GM12875 (cell line): ENCODE results near the gene FLRT2.

Experiments
- H3K4me3 ChIP-seq: one replicate; pipeline ENCODE4 v1.5.1; 2011; ENCODE audit warnings: low read depth, low read length, control low read depth
- TF ChIP-seq, protein P1 (sequence below): IDR thresholded peaks from 2 replicates; pipeline ENCODE4 v1.5.1; 2011; ENCODE audit warnings: low read depth, mild to moderate bottlenecking, control low read depth, inconsistent platforms, low read length, moderate library complexity, borderline replicate concordance; ENCODE audit not compliant: insufficient read depth

FLRT2 gene

DNA sequence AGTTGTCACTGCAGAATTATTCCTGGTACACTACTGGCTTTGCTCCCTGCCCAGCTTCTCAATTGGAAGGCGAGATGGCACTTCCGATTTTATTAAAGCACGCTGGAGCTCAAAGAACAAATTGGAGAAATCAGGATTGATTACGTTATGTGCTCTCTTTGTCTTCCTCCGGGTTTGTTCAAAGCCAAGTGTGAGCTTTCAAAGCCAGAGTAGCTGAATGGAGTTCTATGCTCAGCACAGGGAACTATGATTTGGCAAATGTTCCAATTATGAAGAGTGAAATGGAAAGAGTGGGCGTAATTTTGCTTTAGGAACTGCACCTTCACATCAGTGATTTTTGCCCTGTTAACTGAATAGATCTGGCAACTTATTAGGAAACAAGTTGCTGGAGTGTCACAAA is 72.4 kb downstream of the FLRT2 start:
- no peak overlapping the region for H3K4me3 ChIP-seq
- TF ChIP-seq, protein P1, sequence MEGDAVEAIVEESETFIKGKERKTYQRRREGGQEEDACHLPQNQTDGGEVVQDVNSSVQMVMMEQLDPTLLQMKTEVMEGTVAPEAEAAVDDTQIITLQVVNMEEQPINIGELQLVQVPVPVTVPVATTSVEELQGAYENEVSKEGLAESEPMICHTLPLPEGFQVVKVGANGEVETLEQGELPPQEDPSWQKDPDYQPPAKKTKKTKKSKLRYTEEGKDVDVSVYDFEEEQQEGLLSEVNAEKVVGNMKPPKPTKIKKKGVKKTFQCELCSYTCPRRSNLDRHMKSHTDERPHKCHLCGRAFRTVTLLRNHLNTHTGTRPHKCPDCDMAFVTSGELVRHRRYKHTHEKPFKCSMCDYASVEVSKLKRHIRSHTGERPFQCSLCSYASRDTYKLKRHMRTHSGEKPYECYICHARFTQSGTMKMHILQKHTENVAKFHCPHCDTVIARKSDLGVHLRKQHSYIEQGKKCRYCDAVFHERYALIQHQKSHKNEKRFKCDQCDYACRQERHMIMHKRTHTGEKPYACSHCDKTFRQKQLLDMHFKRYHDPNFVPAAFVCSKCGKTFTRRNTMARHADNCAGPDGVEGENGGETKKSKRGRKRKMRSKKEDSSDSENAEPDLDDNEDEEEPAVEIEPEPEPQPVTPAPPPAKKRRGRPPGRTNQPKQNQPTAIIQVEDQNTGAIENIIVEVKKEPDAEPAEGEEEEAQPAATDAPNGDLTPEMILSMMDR = no peak

DNA sequence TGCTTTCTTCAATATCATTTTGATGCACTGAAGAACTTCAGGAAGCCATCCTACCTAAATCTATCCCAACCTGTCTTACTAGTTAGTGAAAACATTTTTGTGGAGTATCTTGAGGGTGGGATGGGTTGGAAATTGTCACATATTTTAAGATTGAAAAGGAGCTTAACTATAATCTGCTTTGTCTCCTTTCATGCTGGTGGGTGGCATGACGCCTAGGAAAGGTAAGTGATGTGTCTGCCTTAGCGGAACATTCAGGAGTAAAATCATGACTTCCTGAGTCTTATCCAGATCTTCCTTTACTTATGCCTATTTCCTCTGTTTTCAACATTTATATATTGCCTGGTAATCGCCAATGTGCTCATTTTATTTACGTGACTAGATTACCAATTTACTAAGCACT is 74.1 kb downstream of the FLRT2 start:
- TF ChIP-seq, protein P1 = no peak
- H3K4me3 ChIP-seq = no peak overlapping the region

DNA sequence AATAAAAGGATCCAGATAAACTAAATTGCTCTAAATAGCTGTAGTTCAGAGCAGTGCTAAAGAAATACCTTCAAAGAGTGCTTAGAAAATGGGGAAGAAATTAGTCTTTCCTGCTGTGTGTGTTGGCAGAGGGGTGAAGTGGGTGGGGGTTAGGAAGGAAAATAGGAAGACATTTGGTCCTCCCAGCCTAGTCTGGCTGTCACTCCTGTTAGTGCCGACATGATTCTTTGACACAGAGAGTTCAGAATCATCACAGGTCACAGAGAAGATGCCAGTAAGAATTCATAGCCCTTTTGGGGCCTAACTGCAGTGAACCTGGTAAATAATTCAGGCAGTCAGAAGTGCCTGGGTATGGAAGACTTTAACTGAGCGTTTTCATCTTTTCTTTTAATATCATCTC is 74.8 kb downstream of the FLRT2 start:
- H3K4me3 ChIP-seq = no peak overlapping the region
- TF ChIP-seq, protein P1 = no peak

DNA sequence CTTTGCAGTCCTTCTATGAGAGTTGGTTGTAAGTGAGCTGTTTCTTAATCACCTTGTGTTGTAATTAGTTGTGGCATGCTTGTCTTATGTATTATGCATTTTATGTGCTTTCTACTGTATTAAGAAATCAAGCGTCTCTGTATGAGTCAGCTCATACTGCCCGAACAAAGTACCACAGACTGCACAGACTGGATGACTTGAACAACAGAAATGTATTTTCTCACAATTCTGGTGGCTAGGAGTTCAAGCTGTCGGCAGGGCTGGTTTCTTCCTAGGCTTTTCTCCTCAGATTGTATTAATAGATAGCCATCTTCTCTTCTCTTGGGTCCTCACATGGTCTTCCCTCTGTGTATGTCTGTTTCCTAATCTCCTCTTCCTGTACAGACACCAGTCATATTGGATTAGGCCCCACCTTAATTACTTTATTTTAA is 77.7 kb downstream of the FLRT2 start:
- H3K4me3 ChIP-seq = no peak overlapping the region
- TF ChIP-seq, protein P1 = no peak

DNA sequence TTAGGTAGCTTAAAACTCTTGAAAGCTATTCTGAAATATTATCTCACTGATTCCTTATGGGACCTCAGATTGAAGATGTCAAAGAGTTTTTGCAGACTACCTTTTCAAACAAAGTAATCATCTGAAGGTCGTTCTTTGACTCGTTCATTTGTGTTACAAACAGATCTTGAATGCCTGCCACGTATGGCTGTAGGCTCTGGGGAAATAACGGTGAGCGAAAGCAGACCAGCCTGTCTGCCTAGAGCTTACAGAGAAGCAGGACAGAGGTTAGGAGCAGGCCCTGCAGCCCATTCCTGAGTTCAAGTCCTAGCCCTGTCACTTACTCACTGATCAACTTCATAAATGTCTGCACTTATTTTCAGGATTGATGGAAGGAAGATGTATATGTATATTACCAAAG is 83.6 kb downstream of the FLRT2 start:
- H3K4me3 ChIP-seq = no peak overlapping the region
- TF ChIP-seq, protein P1 = no peak

DNA sequence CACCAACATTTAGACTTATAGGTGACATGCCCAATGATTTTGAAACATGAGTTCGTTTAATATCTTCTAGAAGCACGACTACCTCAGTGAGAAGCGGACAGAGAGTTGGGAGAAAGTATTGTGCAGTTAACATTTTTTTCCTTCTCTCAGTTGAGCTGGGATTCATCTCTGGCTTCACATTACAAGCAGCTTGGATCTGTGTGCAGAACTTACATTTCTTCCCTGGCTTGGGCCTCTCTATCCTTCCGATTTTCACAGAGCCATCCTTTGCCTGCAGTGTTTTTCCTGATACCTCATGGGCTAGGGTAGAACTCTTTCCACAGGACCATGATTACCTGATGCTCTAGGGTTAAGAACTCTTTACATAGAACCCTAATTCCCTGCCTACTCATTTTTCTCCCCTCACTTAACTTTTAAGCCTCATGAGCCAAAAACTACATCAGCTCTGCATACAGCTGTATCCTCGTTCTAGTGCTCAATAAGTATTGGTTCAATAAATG is 86.5 kb downstream of the FLRT2 start:
- H3K4me3 ChIP-seq = no peak overlapping the region
- TF ChIP-seq, protein P1 = no peak

DNA sequence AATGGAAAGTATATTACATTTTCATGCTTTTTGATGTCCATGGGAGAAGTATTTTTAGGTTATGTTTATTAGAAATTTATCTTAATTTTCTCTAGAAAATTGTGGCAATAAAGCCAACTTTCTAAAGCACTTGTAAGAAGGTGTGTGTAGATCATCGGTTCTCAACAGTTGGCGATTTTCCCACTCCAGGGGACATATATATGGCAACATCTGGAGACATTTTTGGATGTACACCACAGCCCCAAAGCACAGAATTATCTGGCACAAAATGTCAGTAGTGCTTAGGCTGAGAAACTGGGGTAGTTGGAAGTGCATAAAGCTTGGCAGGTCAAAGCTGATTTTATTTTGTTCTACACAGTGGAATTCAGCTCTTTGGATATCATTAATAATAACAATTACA is 86.9 kb downstream of the FLRT2 start:
- TF ChIP-seq, protein P1 = no peak
- no peak overlapping the region for H3K4me3 ChIP-seq
